Measurements from ENCODE around the gene TSPAN17.

The TSPAN17 gene

DNA sequence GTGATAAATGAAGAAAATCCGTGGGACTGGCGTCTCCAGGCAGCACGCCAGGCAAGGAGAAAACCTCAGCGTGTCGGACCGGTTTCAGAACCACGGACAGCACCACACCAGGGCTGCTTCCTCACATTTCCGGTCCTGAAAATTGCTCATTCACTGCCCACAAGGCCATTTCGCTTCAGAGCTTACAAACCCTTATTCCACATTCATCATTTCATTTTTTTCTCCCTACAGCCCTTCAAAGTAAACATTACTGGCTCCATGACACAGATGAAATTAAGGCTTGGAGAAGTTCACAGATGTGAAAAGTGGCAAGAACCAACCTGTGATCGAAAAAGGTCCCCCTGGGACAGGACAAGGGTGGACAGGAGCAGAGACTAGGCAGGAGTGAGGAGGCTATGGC, 35.8 kb upstream of the TSPAN17 start:
- TF ChIP-seq, protein P1, sequence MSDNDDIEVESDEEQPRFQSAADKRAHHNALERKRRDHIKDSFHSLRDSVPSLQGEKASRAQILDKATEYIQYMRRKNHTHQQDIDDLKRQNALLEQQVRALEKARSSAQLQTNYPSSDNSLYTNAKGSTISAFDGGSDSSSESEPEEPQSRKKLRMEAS (IDR thresholded peaks at IDR 0.05), result peak; percentile 66
- TF ChIP-seq EGR1 (IDR thresholded peaks at IDR 0.05) (no peak), CEBPB (IDR thresholded peaks at IDR 0.05) (no peak), TAF1 (IDR thresholded peaks at IDR 0.05; ENCODE audit: low read depth) (no peak)
- TF ChIP-seq, protein P2, sequence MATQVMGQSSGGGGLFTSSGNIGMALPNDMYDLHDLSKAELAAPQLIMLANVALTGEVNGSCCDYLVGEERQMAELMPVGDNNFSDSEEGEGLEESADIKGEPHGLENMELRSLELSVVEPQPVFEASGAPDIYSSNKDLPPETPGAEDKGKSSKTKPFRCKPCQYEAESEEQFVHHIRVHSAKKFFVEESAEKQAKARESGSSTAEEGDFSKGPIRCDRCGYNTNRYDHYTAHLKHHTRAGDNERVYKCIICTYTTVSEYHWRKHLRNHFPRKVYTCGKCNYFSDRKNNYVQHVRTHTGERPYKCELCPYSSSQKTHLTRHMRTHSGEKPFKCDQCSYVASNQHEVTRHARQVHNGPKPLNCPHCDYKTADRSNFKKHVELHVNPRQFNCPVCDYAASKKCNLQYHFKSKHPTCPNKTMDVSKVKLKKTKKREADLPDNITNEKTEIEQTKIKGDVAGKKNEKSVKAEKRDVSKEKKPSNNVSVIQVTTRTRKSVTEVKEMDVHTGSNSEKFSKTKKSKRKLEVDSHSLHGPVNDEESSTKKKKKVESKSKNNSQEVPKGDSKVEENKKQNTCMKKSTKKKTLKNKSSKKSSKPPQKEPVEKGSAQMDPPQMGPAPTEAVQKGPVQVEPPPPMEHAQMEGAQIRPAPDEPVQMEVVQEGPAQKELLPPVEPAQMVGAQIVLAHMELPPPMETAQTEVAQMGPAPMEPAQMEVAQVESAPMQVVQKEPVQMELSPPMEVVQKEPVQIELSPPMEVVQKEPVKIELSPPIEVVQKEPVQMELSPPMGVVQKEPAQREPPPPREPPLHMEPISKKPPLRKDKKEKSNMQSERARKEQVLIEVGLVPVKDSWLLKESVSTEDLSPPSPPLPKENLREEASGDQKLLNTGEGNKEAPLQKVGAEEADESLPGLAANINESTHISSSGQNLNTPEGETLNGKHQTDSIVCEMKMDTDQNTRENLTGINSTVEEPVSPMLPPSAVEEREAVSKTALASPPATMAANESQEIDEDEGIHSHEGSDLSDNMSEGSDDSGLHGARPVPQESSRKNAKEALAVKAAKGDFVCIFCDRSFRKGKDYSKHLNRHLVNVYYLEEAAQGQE (IDR thresholded peaks at IDR 0.05; ENCODE audit: low read depth), result peak; percentile 92

DNA sequence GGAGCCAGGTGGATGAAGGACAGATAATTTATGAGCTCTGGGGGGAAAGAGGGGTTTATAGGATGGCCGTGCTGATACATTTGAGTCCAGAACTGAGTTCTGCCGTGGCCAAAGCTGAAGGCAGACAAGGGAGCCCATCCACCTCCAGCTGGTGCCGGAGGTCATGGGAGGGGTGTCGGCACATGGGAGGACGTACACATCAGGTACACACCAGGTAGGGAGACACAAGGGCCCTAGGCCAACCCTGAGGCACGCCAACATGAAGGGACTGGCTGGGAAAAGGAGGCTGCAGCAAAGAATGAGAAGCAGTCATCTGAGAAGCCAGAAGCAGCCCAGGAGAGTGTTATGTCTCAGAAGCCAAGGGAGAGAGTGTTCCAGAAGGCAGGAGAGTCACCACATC, 35.3 kb upstream of the TSPAN17 start:
- TF ChIP-seq TEAD4 (IDR thresholded peaks at IDR 0.05), result no peak
- TF ChIP-seq, protein P3, sequence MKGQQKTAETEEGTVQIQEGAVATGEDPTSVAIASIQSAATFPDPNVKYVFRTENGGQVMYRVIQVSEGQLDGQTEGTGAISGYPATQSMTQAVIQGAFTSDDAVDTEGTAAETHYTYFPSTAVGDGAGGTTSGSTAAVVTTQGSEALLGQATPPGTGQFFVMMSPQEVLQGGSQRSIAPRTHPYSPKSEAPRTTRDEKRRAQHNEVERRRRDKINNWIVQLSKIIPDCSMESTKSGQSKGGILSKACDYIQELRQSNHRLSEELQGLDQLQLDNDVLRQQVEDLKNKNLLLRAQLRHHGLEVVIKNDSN (IDR thresholded peaks at IDR 0.05), result no peak
- no peak for TF ChIP-seq FOXM1 (IDR thresholded peaks at IDR 0.05; ENCODE audit: borderline replicate concordance, low read depth)
- no peak for TF ChIP-seq EP300 (IDR thresholded peaks at IDR 0.05; ENCODE audit: borderline replicate concordance)
- TF ChIP-seq YY1 (IDR thresholded peaks at IDR 0.05; ENCODE audit: low read depth), result no peak
- TF ChIP-seq NFIC (IDR thresholded peaks at IDR 0.05), result no peak
- TF ChIP-seq, protein P1 (IDR thresholded peaks at IDR 0.05), result no peak
- no peak for TF ChIP-seq TAF1 (IDR thresholded peaks at IDR 0.05; ENCODE audit: low read depth)
- TF ChIP-seq, protein P2 (IDR thresholded peaks at IDR 0.05; ENCODE audit: low read depth), result no peak
- TF ChIP-seq CEBPB (IDR thresholded peaks at IDR 0.05), result no peak
- no peak for TF ChIP-seq EGR1 (IDR thresholded peaks at IDR 0.05)

DNA sequence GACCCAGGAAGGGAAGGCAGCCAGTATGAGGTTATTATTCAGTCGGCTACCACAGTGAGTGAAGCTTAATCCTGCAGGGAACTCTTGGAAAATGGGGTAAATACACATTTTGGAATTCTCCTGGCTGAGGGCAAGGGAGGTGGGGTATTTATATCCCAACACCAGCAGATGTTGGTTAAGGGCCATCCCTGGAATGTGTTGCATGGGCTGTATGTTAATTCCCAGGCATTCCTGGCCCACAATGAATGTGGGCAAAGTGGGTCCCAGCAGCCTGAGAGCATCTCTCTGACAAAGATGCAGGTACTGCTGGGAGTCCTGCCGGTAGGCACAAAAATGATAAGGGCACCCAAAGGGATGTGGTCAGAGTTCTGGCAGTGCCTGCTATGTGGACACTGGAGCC, 34.4 kb upstream of the TSPAN17 start:
- no peak for TF ChIP-seq RAD21 (IDR thresholded peaks at IDR 0.05; ENCODE audit: low read depth)
- no peak for TF ChIP-seq ZBTB7A (IDR thresholded peaks at IDR 0.05; ENCODE audit: low read depth)
- no peak for TF ChIP-seq EGR1 (IDR thresholded peaks at IDR 0.05)
- TF ChIP-seq, protein P3 (IDR thresholded peaks at IDR 0.05), result no peak
- TF ChIP-seq, protein P2 (IDR thresholded peaks at IDR 0.05; ENCODE audit: low read depth), result no peak
- no peak for TF ChIP-seq YY1 (IDR thresholded peaks at IDR 0.05; ENCODE audit: low read depth)

DNA sequence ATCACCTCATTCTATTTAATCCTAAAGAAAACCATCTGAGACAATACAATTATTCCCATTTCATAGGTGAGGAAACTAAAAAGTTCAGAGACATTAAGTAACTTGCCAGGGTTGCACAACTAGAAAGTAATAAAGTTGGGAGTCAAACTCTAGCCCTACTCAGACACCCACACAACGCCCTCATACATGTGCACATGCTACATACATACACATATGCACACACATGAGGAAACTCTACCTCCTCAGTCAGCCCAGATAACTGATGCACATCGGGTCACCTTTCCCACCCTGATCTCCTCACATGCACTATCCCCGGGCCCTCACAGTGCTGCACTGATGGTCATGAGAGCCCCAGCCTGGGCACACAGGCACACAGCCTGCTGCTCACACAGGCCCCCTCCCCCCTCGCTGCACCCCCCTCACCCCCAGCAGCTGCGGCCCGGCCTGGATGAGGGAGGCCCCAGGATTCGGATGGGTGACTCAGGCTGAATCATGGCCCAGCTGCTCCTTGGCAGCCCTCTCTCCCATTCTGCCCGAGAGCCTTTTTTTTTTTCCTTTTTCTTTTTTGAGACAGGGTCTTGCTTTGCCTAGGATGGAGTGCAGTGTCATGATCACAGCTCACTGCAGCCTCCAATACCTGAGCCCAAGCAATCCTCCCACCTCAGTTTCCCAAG, 32.3 kb upstream of the TSPAN17 start:
- TF ChIP-seq NFIC (IDR thresholded peaks at IDR 0.05) (no peak), TCF12 (IDR thresholded peaks at IDR 0.05; ENCODE audit: low read depth) (no peak), RAD21 (IDR thresholded peaks at IDR 0.05; ENCODE audit: low read depth) (no peak), EGR1 (IDR thresholded peaks at IDR 0.05) (no peak), EP300 (IDR thresholded peaks at IDR 0.05; ENCODE audit: borderline replicate concordance) (no peak), ZBTB7A (IDR thresholded peaks at IDR 0.05; ENCODE audit: low read depth) (no peak), TEAD4 (IDR thresholded peaks at IDR 0.05) (no peak), TAF1 (IDR thresholded peaks at IDR 0.05; ENCODE audit: low read depth) (no peak), FOXM1 (IDR thresholded peaks at IDR 0.05; ENCODE audit: borderline replicate concordance, low read depth) (no peak), CREB1 (IDR thresholded peaks at IDR 0.05; ENCODE audit: low read depth) (no peak), YY1 (IDR thresholded peaks at IDR 0.05; ENCODE audit: low read depth) (no peak)
- TF ChIP-seq, protein P3 (IDR thresholded peaks at IDR 0.05), result no peak
- TF ChIP-seq, protein P1 (IDR thresholded peaks at IDR 0.05), result no peak
- TF ChIP-seq, protein P2 (IDR thresholded peaks at IDR 0.05; ENCODE audit: low read depth), result no peak

Measured in Ishikawa (cell line).